Activated naive CD4-positive, alpha-beta T cell treated with Interleukin-2 at 50 U/mL for 16 hours (primary cell): ENCODE data around the gene CDH20.
A peak's percentile ranks its signal among the peaks of the same experiment; 100 is the strongest.

Experiments used
- DNase-seq: peaks from one replicate; pipeline ENCODE4 v3.0.0-alpha.2; 2020

Gene CDH20

GRCh38 chr18:61541673-61542072, 208.4 kb downstream of the CDH20 start:
- DNase-seq: no peak

GRCh38 chr18:61542596-61542995, 209.4 kb downstream of the CDH20 start:
- no peak for DNase-seq

- no peak for DNase-seq
These were observed 210.3 kb downstream of the CDH20 start for GRCh38 chr18:61543518-61543917.

GRCh38 chr18:61544178-61544577, 210.9 kb downstream of the CDH20 start:
- no peak for DNase-seq

- no peak for DNase-seq
These were observed 212.3 kb downstream of the CDH20 start for GRCh38 chr18:61545281-61546245.

- no peak for DNase-seq
These were observed 213.4 kb downstream of the CDH20 start for GRCh38 chr18:61546590-61546989.

GRCh38 chr18:61549416-61549815, 216.2 kb downstream of the CDH20 start:
- DNase-seq: no peak

GRCh38 chr18:61549889-61550288, 216.7 kb downstream of the CDH20 start:
- DNase-seq: no peak

- no peak for DNase-seq
These were observed 218.4 kb downstream of the CDH20 start for GRCh38 chr18:61551586-61551985.

- no peak for DNase-seq
These were observed 219.9 kb downstream of the CDH20 start for GRCh38 chr18:61553045-61553659.

- DNase-seq: peak; percentile 15
These were observed 221.0 kb downstream of the CDH20 start for GRCh38 chr18:61554117-61554776.

GRCh38 chr18:61554946-61555361, 221.7 kb downstream of the CDH20 start:
- DNase-seq: no peak

GRCh38 chr18:61556316-61556715, 223.1 kb downstream of the CDH20 start:
- no peak for DNase-seq

- no peak for DNase-seq
These were observed 223.6 kb downstream of the CDH20 start for GRCh38 chr18:61556862-61557261.

GRCh38 chr18:61569176-61569892, 236.1 kb downstream of the CDH20 start:
- DNase-seq: no peak

GRCh38 chr18:61570070-61570469, 236.8 kb downstream of the CDH20 start:
- no peak for DNase-seq

- no peak for DNase-seq
These were observed 238.9 kb downstream of the CDH20 start for GRCh38 chr18:61572084-61572655.

- no peak for DNase-seq
These were observed 239.6 kb downstream of the CDH20 start for GRCh38 chr18:61572871-61573270.

GRCh38 chr18:61574665-61575064, 241.4 kb downstream of the CDH20 start:
- DNase-seq: no peak

- DNase-seq: no peak
These were observed 242.2 kb downstream of the CDH20 start for GRCh38 chr18:61575419-61575818.

GRCh38 chr18:61578846-61579245, 245.6 kb downstream of the CDH20 start:
- DNase-seq: no peak

GRCh38 chr18:61579581-61579980, 246.4 kb downstream of the CDH20 start:
- no peak for DNase-seq

GRCh38 chr18:61580046-61580445, 246.8 kb downstream of the CDH20 start:
- DNase-seq: no peak
